Muscle of back (tissue), 13 donors: ENCODE measurements around the gene BLMH. TPM values are rescaled to one million over a fixed set of nuclear protein-coding genes. Genes with fewer than 3 reads are reported as not detected.

Source experiments
- DNase-seq, 3 donors: peaks; one replicate each; pipeline versions ENCODE4 v3.0.0 to v3.0.0-alpha.2; 2013
- long read RNA-seq, 9 donors: transcript quantifications; one replicate each; lab custom pipeline, GENCODE V29; 2026
- polyA plus RNA-seq, 10 donors: library from polyadenylated mRNA; unstranded; fragments of 120-200 nt; gene quantifications; one replicate each; pipeline ENCODE4 v1.2.1, GENCODE V29; 2013; ENCODE audit not compliant: insufficient read length in 10 of 10

The BLMH gene
- polyA plus RNA-seq, result 10 to 100 TPM; 35.1 to 52.1 (median 40.5) TPM
- long read RNA-seq, donor 1, transcript BLMH-201 (12 exons, 2,365 nt), result minor isoform, 7 of 20 reads
- long read RNA-seq, donor 1, transcript BLMH-206 (1 exons, 2,079 nt), result major isoform, 11 of 20 reads
- long read RNA-seq, donor 1, partial matches to known transcripts, result 0 of 20 reads
- long read RNA-seq, donor 1, other reads (novel, unspliced or antisense), result 0 of 20 reads
- long read RNA-seq, donor 2, transcript BLMH-201 (12 exons, 2,365 nt), result minor isoform, 8 of 17 reads
- long read RNA-seq, donor 2, transcript BLMH-206 (1 exons, 2,079 nt), result major isoform, 9 of 17 reads
- long read RNA-seq, donor 2, partial matches to known transcripts, result 0 of 17 reads
- long read RNA-seq, donor 2, other reads (novel, unspliced or antisense), result 0 of 17 reads
- long read RNA-seq, donor 3, result 0 reads
- long read RNA-seq, donor 4, transcript BLMH-206 (1 exons, 2,079 nt), result major isoform, 9 of 11 reads
- long read RNA-seq, donor 4, partial matches to known transcripts, result 0 of 11 reads
- long read RNA-seq, donor 4, other reads (novel, unspliced or antisense), result 0 of 11 reads
- long read RNA-seq, donor 5, transcript BLMH-201 (12 exons, 2,365 nt), result major isoform, 13 of 27 reads
- long read RNA-seq, donor 5, transcript BLMH-206 (1 exons, 2,079 nt), result minor isoform, 12 of 27 reads
- long read RNA-seq, donor 5, partial matches to known transcripts, result 0 of 27 reads
- long read RNA-seq, donor 5, other reads (novel, unspliced or antisense), result 0 of 27 reads
- long read RNA-seq, donor 6, transcript BLMH-201 (12 exons, 2,365 nt), result major isoform, 9 of 18 reads
- long read RNA-seq, donor 6, transcript BLMH-206 (1 exons, 2,079 nt), result major isoform, 9 of 18 reads
- long read RNA-seq, donor 6, partial matches to known transcripts, result 0 of 18 reads
- long read RNA-seq, donor 6, other reads (novel, unspliced or antisense), result 0 of 18 reads
- long read RNA-seq, donor 7, transcript BLMH-206 (1 exons, 2,079 nt), result major isoform, 7 of 13 reads
- long read RNA-seq, donor 7, transcript BLMH-201 (12 exons, 2,365 nt), result minor isoform, 5 of 13 reads
- long read RNA-seq, donor 7, partial matches to known transcripts, result 0 of 13 reads
- long read RNA-seq, donor 7, other reads (novel, unspliced or antisense), result 0 of 13 reads
- long read RNA-seq, donor 8, transcript BLMH-201 (12 exons, 2,365 nt), result minor isoform, 6 of 29 reads
- long read RNA-seq, donor 8, transcript BLMH-206 (1 exons, 2,079 nt), result major isoform, 22 of 29 reads
- long read RNA-seq, donor 8, partial matches to known transcripts, result 0 of 29 reads
- long read RNA-seq, donor 8, other reads (novel, unspliced or antisense), result 0 of 29 reads
- long read RNA-seq, donor 9, partial matches to known transcripts, result 0 of 4 reads
- long read RNA-seq, donor 9, other reads (novel, unspliced or antisense), result 0 of 4 reads

- DNase-seq, result peak; percentile 82 to 95 (median 88)
These were observed at the start of gene BLMH for GRCh38 chr17:30291543-30292285. TSS of gene BLMH (minus strand) at chr17:30291944. CDS start at chr17:30291819, 125 bp downstream.

- DNase-seq, result no peak
These were observed 49.1 kb upstream of the BLMH start for GRCh38 chr17:30340801-30341356.

- DNase-seq, result no peak
These were observed 47.3 kb upstream of the BLMH start for GRCh38 chr17:30339086-30339485.

- no peak for DNase-seq
These were observed 45.8 kb upstream of the BLMH start for GRCh38 chr17:30337393-30337999.

- DNase-seq, result peak in 1 of 3 donors; percentile 29
These were observed 44.8 kb upstream of the BLMH start for GRCh38 chr17:30336369-30337171.

GRCh38 chr17:30334421-30334820 lies 42.7 kb upstream of the BLMH start:
- no peak for DNase-seq

- no peak for DNase-seq
These were observed 42.0 kb upstream of the BLMH start, which contains the start of gene TMIGD1 for GRCh38 chr17:30333503-30334360. TSS of gene TMIGD1 (minus strand) at chr17:30334057. CDS start at chr17:30332133, 1,924 bp downstream.

- DNase-seq, result no peak
These were observed 40.4 kb upstream of the BLMH start for GRCh38 chr17:30332057-30332542.

- no peak for DNase-seq
These were observed 35.1 kb upstream of the BLMH start for GRCh38 chr17:30326809-30327208.

GRCh38 chr17:30324723-30325122 lies 33.0 kb upstream of the BLMH start:
- no peak for DNase-seq

GRCh38 chr17:30323895-30324319 lies 32.2 kb upstream of the BLMH start:
- DNase-seq, result no peak

- no peak for DNase-seq
These were observed 31.6 kb upstream of the BLMH start for GRCh38 chr17:30323262-30323894.

GRCh38 chr17:30321314-30321713 lies 29.6 kb upstream of the BLMH start:
- no peak for DNase-seq

GRCh38 chr17:30318155-30318554 lies 26.4 kb upstream of the BLMH start:
- DNase-seq, result no peak

GRCh38 chr17:30316736-30317135 lies 25.0 kb upstream of the BLMH start:
- DNase-seq, result no peak

- DNase-seq, result no peak
These were observed 23.4 kb upstream of the BLMH start for GRCh38 chr17:30315106-30315505.

GRCh38 chr17:30314474-30314873 lies 22.7 kb upstream of the BLMH start:
- DNase-seq, result no peak
